ENCODE measurements around the gene FAM193A.

The FAM193A gene

GRCh38 chr4:2500547-2500946 lies 35.9 kb upstream of the FAM193A start:
- Histone ChIP-seq H3K4me2 (ENCODE audit: low read length) (no peak overlapping the region), H3K27me3 (ENCODE audit: insufficient read depth, low read length) (no peaks in the 10 kb centered on the region), H3K9me2 (ENCODE audit: low read depth, low read length) (no peaks in the 10 kb centered on the region), H4K20me1 (ENCODE audit: insufficient read depth, low read length) (no peaks in the 10 kb centered on the region), H3K36me3 (ENCODE audit: insufficient read depth, low read length) (peaks cover 69% of the 10 kb centered on the region), H3F3A (ENCODE audit: insufficient read depth, low read length) (no peaks in the 10 kb centered on the region), H3K4me3 (ENCODE audit: low read depth, low read length, poor library complexity, severe bottlenecking) (no peak overlapping the region), H3K27ac (ENCODE audit: low read depth, low read length, poor library complexity, severe bottlenecking) (no peak overlapping the region), H3K79me2 (ENCODE audit: insufficient read depth, low read length) (no peaks in the 10 kb centered on the region), H2AFZ (ENCODE audit: low read length) (no peak overlapping the region), H3K4me1 (ENCODE audit: insufficient read depth, low read length, severe bottlenecking) (peaks cover 8% of the 10 kb centered on the region), H3K9ac (ENCODE audit: low read length) (no peak overlapping the region), H3K9me3 (ENCODE audit: low read length) (no peaks in the 10 kb centered on the region)
- no peak for TF ChIP-seq CTCF (IDR thresholded peaks at IDR 0.05; ENCODE audit: low read length)
- TF ChIP-seq EZH2 (IDR thresholded peaks at IDR 0.05; ENCODE audit: borderline replicate concordance, low read length): no peak

GRCh38 chr4:2501034-2501594 lies 35.3 kb upstream of the FAM193A start:
- Histone ChIP-seq H3K79me2 (ENCODE audit: insufficient read depth, low read length) (no peaks in the 10 kb centered on the region), H3K9me2 (ENCODE audit: low read depth, low read length) (no peaks in the 10 kb centered on the region), H3K4me2 (ENCODE audit: low read length) (no peak overlapping the region), H3K36me3 (ENCODE audit: insufficient read depth, low read length) (peaks cover 73% of the 10 kb centered on the region), H3K27me3 (ENCODE audit: insufficient read depth, low read length) (no peaks in the 10 kb centered on the region), H4K20me1 (ENCODE audit: insufficient read depth, low read length) (no peaks in the 10 kb centered on the region), H3K4me1 (ENCODE audit: insufficient read depth, low read length, severe bottlenecking) (peaks cover 8% of the 10 kb centered on the region), H3K9ac (ENCODE audit: low read length) (no peak overlapping the region), H3F3A (ENCODE audit: insufficient read depth, low read length) (no peaks in the 10 kb centered on the region), H3K27ac (ENCODE audit: low read depth, low read length, poor library complexity, severe bottlenecking) (no peak overlapping the region), H3K9me3 (ENCODE audit: low read length) (no peaks in the 10 kb centered on the region), H2AFZ (ENCODE audit: low read length) (no peak overlapping the region), H3K4me3 (ENCODE audit: low read depth, low read length, poor library complexity, severe bottlenecking) (no peak overlapping the region)
- TF ChIP-seq CTCF (IDR thresholded peaks at IDR 0.05; ENCODE audit: low read length): no peak

GRCh38 chr4:2503809-2504208 lies 32.6 kb upstream of the FAM193A start:
- Histone ChIP-seq H2AFZ (ENCODE audit: low read length) (no peak overlapping the region), H3K27me3 (ENCODE audit: insufficient read depth, low read length) (no peaks in the 10 kb centered on the region), H3K27ac (ENCODE audit: low read depth, low read length, poor library complexity, severe bottlenecking) (no peak overlapping the region), H3K4me2 (ENCODE audit: low read length) (no peak overlapping the region), H3K9me2 (ENCODE audit: low read depth, low read length) (no peaks in the 10 kb centered on the region), H3K79me2 (ENCODE audit: insufficient read depth, low read length) (no peaks in the 10 kb centered on the region), H3K9me3 (ENCODE audit: low read length) (no peaks in the 10 kb centered on the region), H3K4me1 (ENCODE audit: insufficient read depth, low read length, severe bottlenecking) (no peaks in the 10 kb centered on the region), H3F3A (ENCODE audit: insufficient read depth, low read length) (no peaks in the 10 kb centered on the region), H3K4me3 (ENCODE audit: low read depth, low read length, poor library complexity, severe bottlenecking) (no peak overlapping the region), H3K9ac (ENCODE audit: low read length) (no peak overlapping the region), H4K20me1 (ENCODE audit: insufficient read depth, low read length) (no peaks in the 10 kb centered on the region), H3K36me3 (ENCODE audit: insufficient read depth, low read length) (peaks cover 67% of the 10 kb centered on the region)
- no peak for TF ChIP-seq EZH2 (IDR thresholded peaks at IDR 0.05; ENCODE audit: borderline replicate concordance, low read length)
- no peak for TF ChIP-seq CTCF (IDR thresholded peaks at IDR 0.05; ENCODE audit: low read length)

All from OCI-LY1 (cell line).